GM23338 (cell line): Measurements from ENCODE around the gene EFCAB6. TPM values are rescaled to one million over a fixed set of nuclear protein-coding genes. Genes with fewer than 3 reads are reported as not detected.

Experiments used
- ATAC-seq: fragments of 200-7000 bp; cut with Tn5 transposase; 3 replicates; pipeline ENCODE4 v1.9.1; 2020
- DNase-seq: peaks from one replicate; pipeline ENCODE4 v3.0.0-alpha.2; 2015; ENCODE audit warnings: low spot score
- H2AFZ ChIP-seq: fragments of 200-600 bp; sonication (generic); 2 replicates; pipeline ENCODE4 v1.8.0; 2016; ENCODE audit warnings: antibody characterized with exemption, mild to moderate bottlenecking, moderate library complexity
- H3F3A ChIP-seq: fragments of 200-600 bp; sonication (generic); replicated peaks from 2 replicates; pipeline ENCODE4 v1.8.0; 2017; ENCODE audit warnings: antibody characterized with exemption, mixed run types, low read depth
- H3K27ac ChIP-seq: fragments of 200-600 bp; sonication (generic); 2 replicates; pipeline ENCODE4 v1.6.1; 2016; ENCODE audit warnings: low read depth
- H3K27me3 ChIP-seq: fragments of 200-600 bp; sonication (generic); 2 replicates; pipeline ENCODE4 v1.8.0; 2016; ENCODE audit warnings: mild to moderate bottlenecking, mixed run types, moderate library complexity; ENCODE audit not compliant: insufficient read depth
- H3K36me3 ChIP-seq: fragments of 200-600 bp; sonication (generic); 2 replicates; pipeline ENCODE4 v1.8.0; 2016; ENCODE audit warnings: mild to moderate bottlenecking; ENCODE audit not compliant: insufficient read depth
- H3K4me1 ChIP-seq: fragments of 200-600 bp; sonication (generic); 2 replicates; pipeline ENCODE4 v1.8.0; 2016; ENCODE audit warnings: mild to moderate bottlenecking, moderate library complexity; ENCODE audit not compliant: insufficient read depth
- H3K4me2 ChIP-seq: fragments of 200-600 bp; sonication (generic); 2 replicates; pipeline ENCODE4 v1.7.1; 2017; ENCODE audit warnings: mixed run types
- H3K4me3 ChIP-seq: fragments of 200-600 bp; sonication (generic); 2 replicates; pipeline ENCODE4 v1.6.1; 2016; ENCODE audit warnings: mixed run types
- H3K79me2 ChIP-seq: fragments of 200-600 bp; sonication (generic); replicated peaks from 2 replicates; pipeline ENCODE4 v1.8.0; 2017; ENCODE audit warnings: mild to moderate bottlenecking; ENCODE audit not compliant: insufficient read depth
- H3K9me2 ChIP-seq: fragments of 200-600 bp; sonication (generic); 2 replicates; pipeline ENCODE4 v1.8.0; 2017; ENCODE audit not compliant: insufficient read depth
- H4K20me1 ChIP-seq: fragments of 200-600 bp; sonication (generic); replicated peaks from 2 replicates; pipeline ENCODE4 v1.8.0; 2017; ENCODE audit warnings: mild to moderate bottlenecking; ENCODE audit not compliant: insufficient read depth
- H3K27ac Mint-ChIP-seq: 2 replicates; pipeline ENCODE4 v1.8.0; 2020; ENCODE audit warnings: inconsistent platforms, mild to moderate bottlenecking, moderate library complexity, mixed read lengths
- H3K27me3 Mint-ChIP-seq: 3 replicates; pipeline ENCODE4 v1.8.0; 2022; ENCODE audit warnings: low read depth, mild to moderate bottlenecking, moderate library complexity, mixed read lengths, inconsistent platforms; ENCODE audit not compliant: insufficient read depth, poor library complexity
- H3K36me3 Mint-ChIP-seq: 3 replicates; pipeline ENCODE4 v1.8.0; 2021; ENCODE audit warnings: low read depth, mild to moderate bottlenecking, inconsistent platforms, moderate library complexity, mixed read lengths
- H3K4me1 Mint-ChIP-seq: 3 replicates; pipeline ENCODE4 v1.8.0; 2020; ENCODE audit warnings: mild to moderate bottlenecking, inconsistent platforms, mixed read lengths
- H3K4me3 Mint-ChIP-seq: 3 replicates; pipeline ENCODE4 v1.8.0; 2021; ENCODE audit warnings: moderate library complexity, mild to moderate bottlenecking, inconsistent platforms, mixed read lengths
- H3K9me3 Mint-ChIP-seq: 3 replicates; pipeline ENCODE4 v1.8.0; 2020; ENCODE audit warnings: moderate library complexity, mild to moderate bottlenecking, inconsistent platforms, mixed read lengths
- CREB1 ChIP-seq: fragments of 250-450 bp; sonication (Bioruptor Pico); IDR thresholded peaks from 2 replicates; pipeline ENCODE4 v1.5.0; 2020; ENCODE audit warnings: low read depth, mild to moderate bottlenecking, moderate library complexity
- CTCF ChIP-seq, 2 experiments: fragments of 200-600 bp in 1 of 2; sonication (generic) in 1 of 2; conservative IDR thresholded peaks; 2 replicates each; pipeline versions ENCODE4 v1.5.1 to v1.6.1; 2016 to 2017; ENCODE audit warnings: antibody characterized with exemption in 2 of 2, low read depth in 2 of 2, mild to moderate bottlenecking in 2 of 2, moderate library complexity in 1 of 2
- EZH2phosphoT487 ChIP-seq: fragments of 200-600 bp; sonication (generic); IDR thresholded peaks from one replicate; pipeline ENCODE4 v1.8.1; 2018; ENCODE audit warnings: antibody characterized with exemption; ENCODE audit not compliant: unreplicated experiment
- POLR2AphosphoS5 ChIP-seq: IDR thresholded peaks from 2 replicates; pipeline ENCODE4 v1.6.1; 2016; ENCODE audit warnings: antibody characterized with exemption, low read depth
- REST ChIP-seq: IDR thresholded peaks from one replicate; pipeline ENCODE4 v1.6.1; 2018; ENCODE audit warnings: antibody characterized with exemption; ENCODE audit not compliant: unreplicated experiment
- ZNF114 ChIP-seq: fragments of 250-450 bp; sonication (Bioruptor Pico); IDR thresholded peaks from 2 replicates; pipeline ENCODE4 v1.5.0; 2020; ENCODE audit warnings: mild to moderate bottlenecking, moderate library complexity
- polyA plus RNA-seq: library from polyadenylated mRNA; unstranded; fragments of >200 nt; fragmentation: Nextera tagmentation; extraction: Ambion mirVana; gene quantifications from 2 replicates; pipeline ENCODE4 v1.2.1, GENCODE V29; 2016
- total RNA-seq: library from RNA; depleted of rRNA; stranded (reverse); fragments of >200 nt; shearing (Covaris generic); gene quantifications from 2 replicates; pipeline ENCODE4 v1.2.3, GENCODE V29; 2014
- TF ChIP-seq, protein P1 (sequence below): fragments of 250-450 bp; sonication (Bioruptor Pico); IDR thresholded peaks from 2 replicates; pipeline ENCODE4 v1.5.0; 2020; ENCODE audit warnings: mild to moderate bottlenecking, moderate library complexity

Gene EFCAB6
- total and polyA plus RNA-seq, 2 experiments from 2014 or later: 1.1 to 1.8 TPM

DNA sequence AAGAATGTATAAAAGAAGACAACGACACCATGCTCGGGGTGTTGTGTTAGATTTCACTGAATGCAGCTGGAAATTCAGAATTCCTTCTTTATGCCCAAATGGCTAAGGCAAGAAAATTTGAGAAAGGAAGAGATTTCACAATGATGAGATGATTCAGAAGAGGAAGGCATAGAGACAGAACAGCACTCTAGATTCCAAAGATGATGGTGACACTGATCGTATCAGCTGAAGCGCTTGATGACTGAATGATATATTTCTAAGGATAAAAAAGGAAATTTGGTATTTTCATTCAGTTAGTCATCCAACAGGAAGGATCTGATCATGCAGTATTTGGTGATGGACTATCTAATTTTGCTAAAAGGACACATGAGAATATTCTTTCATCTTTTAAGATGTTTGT is 189.2 kb downstream of the EFCAB6 start (continued):
- TF ChIP-seq, protein P1, sequence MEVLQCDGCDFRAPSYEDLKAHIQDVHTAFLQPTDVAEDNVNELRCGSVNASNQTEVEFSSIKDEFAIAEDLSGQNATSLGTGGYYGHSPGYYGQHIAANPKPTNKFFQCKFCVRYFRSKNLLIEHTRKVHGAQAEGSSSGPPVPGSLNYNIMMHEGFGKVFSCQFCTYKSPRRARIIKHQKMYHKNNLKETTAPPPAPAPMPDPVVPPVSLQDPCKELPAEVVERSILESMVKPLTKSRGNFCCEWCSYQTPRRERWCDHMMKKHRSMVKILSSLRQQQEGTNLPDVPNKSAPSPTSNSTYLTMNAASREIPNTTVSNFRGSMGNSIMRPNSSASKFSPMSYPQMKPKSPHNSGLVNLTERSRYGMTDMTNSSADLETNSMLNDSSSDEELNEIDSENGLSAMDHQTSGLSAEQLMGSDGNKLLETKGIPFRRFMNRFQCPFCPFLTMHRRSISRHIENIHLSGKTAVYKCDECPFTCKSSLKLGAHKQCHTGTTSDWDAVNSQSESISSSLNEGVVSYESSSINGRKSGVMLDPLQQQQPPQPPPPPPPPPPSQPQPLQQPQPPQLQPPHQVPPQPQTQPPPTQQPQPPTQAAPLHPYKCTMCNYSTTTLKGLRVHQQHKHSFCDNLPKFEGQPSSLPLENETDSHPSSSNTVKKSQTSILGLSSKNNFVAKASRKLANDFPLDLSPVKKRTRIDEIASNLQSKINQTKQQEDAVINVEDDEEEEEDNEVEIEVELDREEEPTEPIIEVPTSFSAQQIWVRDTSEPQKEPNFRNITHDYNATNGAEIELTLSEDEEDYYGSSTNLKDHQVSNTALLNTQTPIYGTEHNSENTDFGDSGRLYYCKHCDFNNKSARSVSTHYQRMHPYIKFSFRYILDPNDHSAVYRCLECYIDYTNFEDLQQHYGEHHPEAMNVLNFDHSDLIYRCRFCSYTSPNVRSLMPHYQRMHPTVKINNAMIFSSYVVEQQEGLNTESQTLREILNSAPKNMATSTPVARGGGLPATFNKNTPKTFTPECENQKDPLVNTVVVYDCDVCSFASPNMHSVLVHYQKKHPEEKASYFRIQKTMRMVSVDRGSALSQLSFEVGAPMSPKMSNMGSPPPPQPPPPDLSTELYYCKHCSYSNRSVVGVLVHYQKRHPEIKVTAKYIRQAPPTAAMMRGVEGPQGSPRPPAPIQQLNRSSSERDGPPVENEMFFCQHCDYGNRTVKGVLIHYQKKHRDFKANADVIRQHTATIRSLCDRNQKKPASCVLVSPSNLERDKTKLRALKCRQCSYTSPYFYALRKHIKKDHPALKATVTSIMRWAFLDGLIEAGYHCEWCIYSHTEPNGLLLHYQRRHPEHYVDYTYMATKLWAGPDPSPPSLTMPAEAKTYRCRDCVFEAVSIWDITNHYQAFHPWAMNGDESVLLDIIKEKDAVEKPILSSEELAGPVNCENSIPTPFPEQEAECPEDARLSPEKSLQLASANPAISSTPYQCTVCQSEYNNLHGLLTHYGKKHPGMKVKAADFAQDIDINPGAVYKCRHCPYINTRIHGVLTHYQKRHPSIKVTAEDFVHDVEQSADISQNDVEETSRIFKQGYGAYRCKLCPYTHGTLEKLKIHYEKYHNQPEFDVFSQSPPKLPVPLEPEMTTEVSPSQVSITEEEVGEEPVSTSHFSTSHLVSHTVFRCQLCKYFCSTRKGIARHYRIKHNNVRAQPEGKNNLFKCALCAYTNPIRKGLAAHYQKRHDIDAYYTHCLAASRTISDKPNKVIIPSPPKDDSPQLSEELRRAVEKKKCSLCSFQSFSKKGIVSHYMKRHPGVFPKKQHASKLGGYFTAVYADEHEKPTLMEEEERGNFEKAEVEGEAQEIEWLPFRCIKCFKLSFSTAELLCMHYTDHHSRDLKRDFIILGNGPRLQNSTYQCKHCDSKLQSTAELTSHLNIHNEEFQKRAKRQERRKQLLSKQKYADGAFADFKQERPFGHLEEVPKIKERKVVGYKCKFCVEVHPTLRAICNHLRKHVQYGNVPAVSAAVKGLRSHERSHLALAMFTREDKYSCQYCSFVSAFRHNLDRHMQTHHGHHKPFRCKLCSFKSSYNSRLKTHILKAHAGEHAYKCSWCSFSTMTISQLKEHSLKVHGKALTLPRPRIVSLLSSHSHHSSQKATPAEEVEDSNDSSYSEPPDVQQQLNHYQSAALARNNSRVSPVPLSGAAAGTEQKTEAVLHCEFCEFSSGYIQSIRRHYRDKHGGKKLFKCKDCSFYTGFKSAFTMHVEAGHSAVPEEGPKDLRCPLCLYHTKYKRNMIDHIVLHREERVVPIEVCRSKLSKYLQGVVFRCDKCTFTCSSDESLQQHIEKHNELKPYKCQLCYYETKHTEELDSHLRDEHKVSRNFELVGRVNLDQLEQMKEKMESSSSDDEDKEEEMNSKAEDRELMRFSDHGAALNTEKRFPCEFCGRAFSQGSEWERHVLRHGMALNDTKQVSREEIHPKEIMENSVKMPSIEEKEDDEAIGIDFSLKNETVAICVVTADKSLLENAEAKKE: no peak
- TF ChIP-seq ZNF114 (no peak), REST (no peak), CREB1 (no peak)

DNA sequence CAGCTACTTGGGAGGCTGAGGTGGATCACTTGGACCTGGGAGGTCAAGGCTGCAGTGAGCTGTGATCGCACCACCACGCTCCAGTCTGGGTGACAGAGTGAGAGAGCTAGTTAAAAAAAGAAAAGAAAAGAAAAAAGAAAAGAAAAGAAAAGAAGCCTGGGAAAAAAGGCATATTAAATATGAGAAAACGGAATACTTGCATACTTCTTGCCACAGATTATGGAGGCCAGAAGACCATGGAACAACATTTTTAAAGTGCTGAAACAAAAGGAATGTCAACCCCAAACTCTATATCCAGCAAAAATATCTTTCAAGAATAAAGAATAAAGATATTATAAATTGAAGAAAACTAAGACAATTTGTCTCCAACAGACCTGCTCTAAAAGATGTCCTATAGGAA is 191.9 kb downstream of the EFCAB6 start:
- no peak overlapping the region for H3K4me2 ChIP-seq
- Mint-ChIP-seq H3K36me3 (peaks cover 4% of the 10 kb centered on the region; the same call in 1 of the 3 replicates), H3K4me1 (no peaks in the 10 kb centered on the region), H3K4me3 (no peak overlapping the region), H3K9me3 (peaks cover 13% of the 10 kb centered on the region; the same call in 2 of the 3 replicates), H3K27ac (no peak overlapping the region), H3K27me3 (peaks cover 4% of the 10 kb centered on the region)
- no peaks in the 10 kb centered on the region for H3F3A ChIP-seq
- DNase-seq: no peak
- H3K27me3 ChIP-seq: no peaks in the 10 kb centered on the region
- H4K20me1 ChIP-seq: no peaks in the 10 kb centered on the region
- H2AFZ ChIP-seq: no peak overlapping the region
- H3K36me3 ChIP-seq: no peaks in the 10 kb centered on the region
- ATAC-seq: no peak
- H3K4me3 ChIP-seq: no peak overlapping the region
- no peaks in the 10 kb centered on the region for H3K79me2 ChIP-seq
- H3K9me2 ChIP-seq: no peaks in the 10 kb centered on the region
- H3K4me1 ChIP-seq: no peaks in the 10 kb centered on the region
- no peak overlapping the region for H3K27ac ChIP-seq
- no peak for TF ChIP-seq CTCF (conservative IDR thresholded peaks at IDR 0.05; ENCODE audit: low read depth in 2 of 2)
- no peak for TF ChIP-seq EZH2phosphoT487
- TF ChIP-seq POLR2AphosphoS5: no peak
